Medulla oblongata (tissue), 1 donor: ENCODE data around the gene MRPL18.

ENCODE experiments used
- DNase-seq: peaks from one replicate; pipeline ENCODE4 v3.0.0-alpha.2; 2015; ENCODE audit errors: extremely low spot score

The MRPL18 gene

DNA sequence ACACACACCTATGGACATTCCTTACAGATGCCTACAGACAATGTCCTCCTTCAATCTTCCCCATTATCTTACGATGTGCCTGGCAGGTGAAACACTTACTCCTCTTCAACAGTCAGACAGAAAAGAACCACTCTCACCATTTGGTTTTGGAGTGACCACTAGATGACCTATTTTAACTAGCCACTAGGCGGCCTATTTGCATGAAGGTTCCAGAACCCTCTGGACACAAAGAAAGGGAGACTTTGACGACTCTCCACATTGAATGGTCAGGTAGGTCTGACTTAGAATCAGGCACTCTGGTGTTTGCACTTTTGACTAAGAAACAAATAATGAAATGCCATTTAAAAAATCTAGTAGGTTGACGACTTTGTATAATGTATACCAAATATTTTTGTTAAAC is 51.8 kb downstream of the MRPL18 start:
- no peak for DNase-seq

DNA sequence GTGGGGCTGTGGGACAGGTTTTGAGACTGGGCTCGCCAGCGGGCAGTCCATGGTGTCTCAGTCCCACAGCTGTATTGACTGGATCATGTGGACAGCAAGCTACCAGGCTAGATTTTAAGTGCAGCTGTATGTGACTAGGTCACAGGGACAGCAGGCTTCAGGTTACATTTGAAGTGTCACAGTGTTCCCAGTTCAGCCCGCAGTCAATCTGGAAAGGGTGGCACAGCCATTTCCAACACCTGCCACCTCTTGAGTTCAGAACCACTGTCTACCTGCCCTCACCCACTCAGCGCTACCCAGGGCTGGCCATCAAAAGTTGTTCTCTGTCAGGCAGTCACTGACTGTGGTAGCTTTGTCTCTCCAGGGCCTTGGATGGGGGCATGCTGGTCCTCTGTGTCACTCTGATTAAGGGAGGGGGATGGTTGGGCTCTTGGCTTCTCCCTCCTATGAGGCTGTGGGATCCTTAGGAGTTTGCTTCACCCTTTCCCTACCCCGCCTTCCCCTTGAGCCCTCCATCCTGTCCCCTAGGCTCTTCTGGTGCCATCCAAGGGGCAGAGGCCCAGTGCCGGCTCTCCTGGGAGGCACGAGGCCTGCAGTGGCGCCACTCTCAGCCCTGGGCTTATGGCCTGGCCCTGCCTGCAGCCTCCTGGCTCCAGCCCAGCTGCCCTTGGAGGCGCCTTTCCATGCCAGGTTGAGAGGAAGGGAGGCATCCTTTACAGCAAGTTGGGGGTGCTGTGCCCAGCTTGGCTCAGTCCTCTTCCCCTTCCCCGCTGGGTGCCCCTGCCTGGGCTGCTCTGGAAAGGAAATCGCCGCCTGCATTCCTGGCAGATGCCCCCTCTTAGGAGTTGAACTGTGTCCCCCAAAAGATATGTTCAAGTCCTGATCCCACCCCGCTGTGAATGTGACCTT is 54.7 kb downstream of the MRPL18 start:
- no peak for DNase-seq
